Measurements from ENCODE around the gene PRSS57. TPM values are rescaled to one million over a fixed set of nuclear protein-coding genes. Genes with fewer than 3 reads are reported as not detected.
"Not testable (repeated sequence)": the region's sequence is repeated elsewhere in the genome, so short reads cannot be mapped to it uniquely, and the experiment has no call there.

PRSS57 gene
- total RNA-seq, 1 experiment from 2014 or later: not detected

DNA sequence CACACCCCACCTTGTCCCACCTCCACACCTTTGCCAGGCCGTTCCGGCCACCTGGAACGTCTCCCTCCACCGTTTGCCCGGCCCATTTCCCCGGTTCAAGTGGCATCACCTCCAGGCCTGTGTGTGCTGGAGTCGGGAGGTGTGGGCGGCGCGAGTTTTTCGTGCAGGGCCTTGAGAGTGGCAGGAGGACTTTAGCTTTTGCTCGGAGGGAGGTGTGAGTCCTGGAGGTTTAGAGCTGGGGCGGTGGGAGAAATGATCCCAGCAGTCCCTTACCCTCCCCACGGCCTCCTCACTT, 9.1 kb upstream of the PRSS57 start:
- intact Hi-C loops (cut with micrococcal nuclease): no loop called here
- Histone ChIP-seq H3K9ac (ENCODE audit: low read length) (no peak overlapping the region), H3K4me1 (ENCODE audit: insufficient read depth, low read length) (no peaks in the 10 kb centered on the region), H3K4me3 (ENCODE audit: low read length) (no peak overlapping the region), H3K27me3 (ENCODE audit: low read length) (no peaks in the 10 kb centered on the region), H3K4me2 (ENCODE audit: low read length) (no peak overlapping the region), H3K79me2 (ENCODE audit: low read length) (no peaks in the 10 kb centered on the region), H3K9me2 (replicated peaks; ENCODE audit: low read length) (no peaks in the 10 kb centered on the region), H3K27ac (ENCODE audit: low read length) (no peak overlapping the region), H2AFZ (ENCODE audit: low read length) (no peak overlapping the region), H3F3A (ENCODE audit: low read length, unreplicated experiment) (no peaks in the 10 kb centered on the region), H4K20me1 (ENCODE audit: low read length) (no peaks in the 10 kb centered on the region), H3K36me3 (ENCODE audit: low read depth, low read length) (no peaks in the 10 kb centered on the region), H3K9me3 (ENCODE audit: low read length) (no peaks in the 10 kb centered on the region)
- ATAC-seq: no peak
- CTCF ChIA-PET: no interaction called here
- POLR2A ChIA-PET (ENCODE audit: unreplicated experiment): no interaction called here
- no peak for DNase-seq
- TF ChIP-seq EZH2phosphoT487 (IDR thresholded peaks at IDR 0.05; ENCODE audit: borderline replicate concordance, low read length) (no peak), EZH2 (IDR thresholded peaks at IDR 0.05; ENCODE audit: low read length, unreplicated experiment) (no peak)
- TF ChIP-seq, protein P1, sequence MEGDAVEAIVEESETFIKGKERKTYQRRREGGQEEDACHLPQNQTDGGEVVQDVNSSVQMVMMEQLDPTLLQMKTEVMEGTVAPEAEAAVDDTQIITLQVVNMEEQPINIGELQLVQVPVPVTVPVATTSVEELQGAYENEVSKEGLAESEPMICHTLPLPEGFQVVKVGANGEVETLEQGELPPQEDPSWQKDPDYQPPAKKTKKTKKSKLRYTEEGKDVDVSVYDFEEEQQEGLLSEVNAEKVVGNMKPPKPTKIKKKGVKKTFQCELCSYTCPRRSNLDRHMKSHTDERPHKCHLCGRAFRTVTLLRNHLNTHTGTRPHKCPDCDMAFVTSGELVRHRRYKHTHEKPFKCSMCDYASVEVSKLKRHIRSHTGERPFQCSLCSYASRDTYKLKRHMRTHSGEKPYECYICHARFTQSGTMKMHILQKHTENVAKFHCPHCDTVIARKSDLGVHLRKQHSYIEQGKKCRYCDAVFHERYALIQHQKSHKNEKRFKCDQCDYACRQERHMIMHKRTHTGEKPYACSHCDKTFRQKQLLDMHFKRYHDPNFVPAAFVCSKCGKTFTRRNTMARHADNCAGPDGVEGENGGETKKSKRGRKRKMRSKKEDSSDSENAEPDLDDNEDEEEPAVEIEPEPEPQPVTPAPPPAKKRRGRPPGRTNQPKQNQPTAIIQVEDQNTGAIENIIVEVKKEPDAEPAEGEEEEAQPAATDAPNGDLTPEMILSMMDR (conservative IDR thresholded peaks at IDR 0.05; ENCODE audit: low read depth, low read length): no peak
- BruUV-seq (replicated peaks): no TSS peak

- intact Hi-C loops (cut with micrococcal nuclease): no loop called here
- DNase-seq: peak; percentile 57
- no TSS peak for BruUV-seq (replicated peaks)
- no peak overlapping the region for H3K4me2 ChIP-seq (ENCODE audit: low read length)
- ChIA-PET CTCF (no interaction called here), POLR2A (ENCODE audit: unreplicated experiment) (no interaction called here)
- H3K9me2 ChIP-seq (replicated peaks; ENCODE audit: low read length): no peaks in the 10 kb centered on the region
- no peak overlapping the region for H2AFZ ChIP-seq (ENCODE audit: low read length)
- peak; percentile 58 for ATAC-seq
- no peaks in the 10 kb centered on the region for H3F3A ChIP-seq (ENCODE audit: low read length, unreplicated experiment)
- H4K20me1 ChIP-seq (ENCODE audit: low read length): no peaks in the 10 kb centered on the region
- H3K27me3 ChIP-seq (ENCODE audit: low read length): no peaks in the 10 kb centered on the region
- TF ChIP-seq, protein P1 (conservative IDR thresholded peaks at IDR 0.05; ENCODE audit: low read depth, low read length): no peak
- TF ChIP-seq EZH2 (IDR thresholded peaks at IDR 0.05; ENCODE audit: low read length, unreplicated experiment) (no peak), EZH2phosphoT487 (IDR thresholded peaks at IDR 0.05; ENCODE audit: borderline replicate concordance, low read length) (no peak)
- no peaks in the 10 kb centered on the region for H3K79me2 ChIP-seq (ENCODE audit: low read length)
- no peak overlapping the region for H3K4me3 ChIP-seq (ENCODE audit: low read length)
- H3K36me3 ChIP-seq (ENCODE audit: low read depth, low read length): no peaks in the 10 kb centered on the region
- no peak overlapping the region for H3K9ac ChIP-seq (ENCODE audit: low read length)
- no peaks in the 10 kb centered on the region for H3K9me3 ChIP-seq (ENCODE audit: low read length)
- no peak overlapping the region for H3K27ac ChIP-seq (ENCODE audit: low read length)
- no peaks in the 10 kb centered on the region for H3K4me1 ChIP-seq (ENCODE audit: insufficient read depth, low read length)
These were observed 8.6 kb upstream of the PRSS57 start for GRCh38 chr19:703651-704446.

DNA sequence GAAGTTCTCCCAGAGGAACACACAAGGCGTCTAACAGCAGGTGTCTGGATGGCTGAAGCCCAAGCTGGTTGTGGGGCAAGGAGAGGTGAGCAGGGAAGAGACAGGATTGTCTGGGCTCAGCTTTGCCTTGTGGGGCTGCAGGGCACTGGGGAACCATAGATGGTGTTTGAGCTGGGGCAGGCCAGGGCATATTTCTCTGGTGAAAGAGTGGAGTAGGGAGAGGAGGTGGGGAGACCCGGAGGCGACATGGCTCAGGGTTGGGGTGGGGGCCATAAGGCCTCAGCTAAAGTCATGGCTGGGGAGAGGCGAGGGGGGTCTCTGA, 8.0 kb upstream of the PRSS57 start:
- ATAC-seq (no peak), DNase-seq (no peak)
- no peaks in the 10 kb centered on the region for H3K9me3 ChIP-seq (ENCODE audit: low read length)
- H3K27ac ChIP-seq (ENCODE audit: low read length): no peak overlapping the region
- H3K4me1 ChIP-seq (ENCODE audit: insufficient read depth, low read length): no peaks in the 10 kb centered on the region
- no peaks in the 10 kb centered on the region for H3K27me3 ChIP-seq (ENCODE audit: low read length)
- intact Hi-C loops (cut with micrococcal nuclease): no loop called here
- no peaks in the 10 kb centered on the region for H3K9me2 ChIP-seq (replicated peaks; ENCODE audit: low read length)
- TF ChIP-seq, protein P1 (conservative IDR thresholded peaks at IDR 0.05; ENCODE audit: low read depth, low read length): no peak
- no peak for TF ChIP-seq EZH2 (IDR thresholded peaks at IDR 0.05; ENCODE audit: low read length, unreplicated experiment)
- no peak for TF ChIP-seq EZH2phosphoT487 (IDR thresholded peaks at IDR 0.05; ENCODE audit: borderline replicate concordance, low read length)
- H3K4me2 ChIP-seq (ENCODE audit: low read length): no peak overlapping the region
- BruUV-seq (replicated peaks): no TSS peak
- no peak overlapping the region for H3K4me3 ChIP-seq (ENCODE audit: low read length)
- ChIA-PET CTCF (no interaction called here), POLR2A (ENCODE audit: unreplicated experiment) (no interaction called here)
- H3K9ac ChIP-seq (ENCODE audit: low read length): no peak overlapping the region
- no peaks in the 10 kb centered on the region for H3K36me3 ChIP-seq (ENCODE audit: low read depth, low read length)
- H3F3A ChIP-seq (ENCODE audit: low read length, unreplicated experiment): no peaks in the 10 kb centered on the region
- no peaks in the 10 kb centered on the region for H3K79me2 ChIP-seq (ENCODE audit: low read length)
- no peaks in the 10 kb centered on the region for H4K20me1 ChIP-seq (ENCODE audit: low read length)
- H2AFZ ChIP-seq (ENCODE audit: low read length): no peak overlapping the region

DNA sequence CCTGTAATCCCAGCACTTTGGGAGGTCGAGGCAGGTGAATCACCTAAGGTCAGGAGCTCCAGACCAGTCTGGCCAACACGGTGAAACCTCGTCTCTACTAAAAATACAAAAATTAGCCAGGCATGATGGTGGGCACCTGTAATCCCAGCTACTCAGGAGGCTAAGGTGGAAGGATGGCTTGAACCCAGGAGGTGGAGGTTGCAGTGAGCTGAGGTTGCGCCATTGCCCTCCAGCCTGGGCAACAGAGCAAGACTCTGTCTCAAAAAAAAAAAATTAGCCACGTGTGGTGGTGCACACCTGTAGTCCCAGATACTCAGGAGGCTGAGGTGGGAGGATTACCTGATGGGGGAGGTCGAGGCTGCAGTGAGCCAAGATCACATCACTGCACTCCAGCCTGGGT, 7.6 kb upstream of the PRSS57 start:
- ATAC-seq; POLR2A ChIA-PET (ENCODE audit: unreplicated experiment); BruUV-seq (replicated peaks); CTCF ChIA-PET; H3K79me2 ChIP-seq (ENCODE audit: low read length); H3K9me2 ChIP-seq (replicated peaks; ENCODE audit: low read length); H4K20me1 ChIP-seq (ENCODE audit: low read length); H3K4me3 ChIP-seq (ENCODE audit: low read length); H3F3A ChIP-seq (ENCODE audit: low read length, unreplicated experiment); intact Hi-C loops (cut with micrococcal nuclease); H3K9ac ChIP-seq (ENCODE audit: low read length); H3K4me2 ChIP-seq (ENCODE audit: low read length); H3K4me1 ChIP-seq (ENCODE audit: insufficient read depth, low read length); DNase-seq; H3K27me3 ChIP-seq (ENCODE audit: low read length); H2AFZ ChIP-seq (ENCODE audit: low read length); H3K9me3 ChIP-seq (ENCODE audit: low read length); H3K27ac ChIP-seq (ENCODE audit: low read length); H3K36me3 ChIP-seq (ENCODE audit: low read depth, low read length): not testable (repeated sequence)

All from PC-3 (cell line).